ENCODE data around the gene GPHN.
"Not testable (repeated sequence)": the region's sequence is repeated elsewhere in the genome, so short reads cannot be mapped to it uniquely, and the experiment has no call there.

Gene GPHN

DNA sequence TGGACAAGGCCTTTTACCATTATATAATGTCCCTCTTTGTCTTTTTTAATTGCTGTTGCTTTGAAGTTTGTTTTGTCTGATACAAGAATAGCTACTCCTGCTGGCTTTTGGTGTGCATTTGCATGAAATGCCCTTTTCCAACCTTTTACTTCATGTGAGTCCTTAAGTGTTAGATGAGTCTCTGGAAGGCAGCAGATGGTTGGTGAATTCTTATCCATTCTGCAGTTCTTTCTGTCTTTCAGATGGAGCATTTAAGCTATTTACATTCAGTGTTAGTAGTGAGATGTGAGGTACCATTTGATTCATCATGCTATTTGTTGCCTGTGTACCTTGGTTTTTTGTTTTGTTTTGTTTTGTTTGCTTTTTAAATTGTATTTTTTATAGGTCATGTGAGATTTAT, 208.3 kb downstream of the GPHN start:
- Histone ChIP-seq H3K9me3 (ENCODE audit: control insufficient read depth, insufficient read depth, low read length) (no peaks in the 10 kb centered on the region), H3K27ac (ENCODE audit: low read depth, low read length) (no peak overlapping the region), H3K36me3 (ENCODE audit: control insufficient read depth, insufficient read depth, low read length) (no peaks in the 10 kb centered on the region), H3K27me3 (ENCODE audit: control insufficient read depth, insufficient read depth, low read length) (no peaks in the 10 kb centered on the region), H3K4me3 (ENCODE audit: low read depth, low read length) (no peak overlapping the region), H3K4me1 (ENCODE audit: control insufficient read depth, insufficient read depth, low read length) (peaks cover 7% of the 10 kb centered on the region), H3K9ac (ENCODE audit: low read depth, low read length) (no peak overlapping the region)

DNA sequence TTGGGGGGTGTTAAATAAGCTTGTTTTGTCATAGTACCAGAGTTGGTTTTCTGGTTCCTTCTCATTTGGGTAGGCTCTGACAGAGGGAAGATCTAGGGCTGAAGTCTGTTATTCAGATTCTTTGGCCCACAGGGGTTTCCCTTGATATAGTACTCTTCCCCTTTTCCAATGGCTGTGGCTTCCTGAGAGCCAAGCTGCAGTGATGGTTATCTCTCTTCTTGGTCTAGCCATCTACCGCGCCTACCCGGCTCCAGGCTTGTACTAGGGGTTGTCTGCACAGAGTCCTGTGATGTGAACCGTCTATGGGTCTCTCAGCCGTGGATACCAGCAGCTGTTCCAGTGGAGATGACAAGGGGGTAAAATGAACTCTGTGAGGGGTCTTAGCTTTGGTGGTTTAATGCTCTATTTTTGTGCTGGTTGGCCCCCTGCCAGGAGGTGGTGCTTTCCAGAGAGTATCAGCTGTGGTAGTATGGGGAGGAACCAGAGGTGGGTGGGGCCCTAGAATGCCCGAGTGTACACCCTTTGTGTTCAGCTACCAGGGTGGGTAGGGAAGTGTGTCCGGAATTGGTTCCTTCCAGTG, 209.7 kb downstream of the GPHN start:
- no peak overlapping the region for H3K4me3 ChIP-seq (ENCODE audit: low read depth, low read length)

DNA sequence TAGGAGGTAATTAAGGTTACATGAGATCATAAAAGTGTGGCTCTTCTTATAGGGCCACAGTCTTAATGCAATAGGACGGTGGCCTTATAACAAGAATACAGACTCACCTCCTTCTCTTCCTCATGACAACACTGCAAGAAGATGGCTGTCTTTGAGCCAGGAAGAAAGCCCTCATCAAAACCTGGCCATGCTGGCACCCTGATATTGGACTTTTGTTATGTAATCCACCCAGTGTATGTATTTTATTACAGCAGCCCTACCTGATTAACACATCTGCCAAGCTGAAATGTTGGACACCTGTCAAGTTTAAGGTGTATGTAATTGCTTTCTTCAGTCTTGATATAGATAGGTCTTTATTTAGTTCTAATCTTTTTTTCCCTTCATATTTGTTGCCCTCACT, 217.0 kb downstream of the GPHN start:
- peaks cover 27% of the 10 kb centered on the region for H3K9me3 ChIP-seq (ENCODE audit: control insufficient read depth, insufficient read depth, low read length)
- H3K9ac ChIP-seq (ENCODE audit: low read depth, low read length): no peak overlapping the region
- no peak overlapping the region for H3K27ac ChIP-seq (ENCODE audit: low read depth, low read length)
- H3K4me3 ChIP-seq (ENCODE audit: low read depth, low read length): no peak overlapping the region
- H3K4me1 ChIP-seq (ENCODE audit: control insufficient read depth, insufficient read depth, low read length): no peaks in the 10 kb centered on the region
- no peaks in the 10 kb centered on the region for H3K36me3 ChIP-seq (ENCODE audit: control insufficient read depth, insufficient read depth, low read length)
- no peaks in the 10 kb centered on the region for H3K27me3 ChIP-seq (ENCODE audit: control insufficient read depth, insufficient read depth, low read length)

More for the DNA sequence above, 209.7 kb downstream of the GPHN start:
- Histone ChIP-seq H3K36me3 (ENCODE audit: control insufficient read depth, insufficient read depth, low read length) (no peaks in the 10 kb centered on the region), H3K4me1 (ENCODE audit: control insufficient read depth, insufficient read depth, low read length) (peaks cover 7% of the 10 kb centered on the region), H3K27ac (ENCODE audit: low read depth, low read length) (no peak overlapping the region), H3K27me3 (ENCODE audit: control insufficient read depth, insufficient read depth, low read length) (no peaks in the 10 kb centered on the region), H3K9me3 (ENCODE audit: control insufficient read depth, insufficient read depth, low read length) (no peaks in the 10 kb centered on the region), H3K9ac (ENCODE audit: low read depth, low read length) (no peak overlapping the region)

DNA sequence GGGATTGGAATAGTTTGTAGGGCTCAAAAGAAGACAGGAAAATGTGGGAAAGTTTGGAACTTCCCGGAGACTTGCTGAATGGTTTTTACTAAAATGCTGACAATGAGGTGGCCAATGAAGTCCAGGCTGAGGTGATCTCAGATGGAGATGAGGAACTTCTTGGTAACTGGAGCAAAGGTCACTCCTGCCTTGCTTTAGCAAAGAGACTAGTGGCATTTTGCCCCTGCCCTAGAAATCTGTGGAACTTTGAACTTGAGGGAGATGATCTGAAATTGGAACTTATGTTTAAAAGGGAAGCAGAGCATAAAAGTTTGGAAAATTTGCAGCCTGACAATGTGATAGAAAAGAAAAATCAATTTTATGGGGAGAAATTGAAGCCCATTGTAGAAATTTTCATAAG, 223.4 kb downstream of the GPHN start:
- not testable (repeated sequence) for H3K4me1 ChIP-seq (ENCODE audit: control insufficient read depth, insufficient read depth, low read length); H3K27ac ChIP-seq (ENCODE audit: low read depth, low read length); H3K9ac ChIP-seq (ENCODE audit: low read depth, low read length); H3K27me3 ChIP-seq (ENCODE audit: control insufficient read depth, insufficient read depth, low read length); H3K4me3 ChIP-seq (ENCODE audit: low read depth, low read length); H3K36me3 ChIP-seq (ENCODE audit: control insufficient read depth, insufficient read depth, low read length)
- H3K9me3 ChIP-seq (ENCODE audit: control insufficient read depth, insufficient read depth, low read length): peaks cover 35% of the 10 kb centered on the region

DNA sequence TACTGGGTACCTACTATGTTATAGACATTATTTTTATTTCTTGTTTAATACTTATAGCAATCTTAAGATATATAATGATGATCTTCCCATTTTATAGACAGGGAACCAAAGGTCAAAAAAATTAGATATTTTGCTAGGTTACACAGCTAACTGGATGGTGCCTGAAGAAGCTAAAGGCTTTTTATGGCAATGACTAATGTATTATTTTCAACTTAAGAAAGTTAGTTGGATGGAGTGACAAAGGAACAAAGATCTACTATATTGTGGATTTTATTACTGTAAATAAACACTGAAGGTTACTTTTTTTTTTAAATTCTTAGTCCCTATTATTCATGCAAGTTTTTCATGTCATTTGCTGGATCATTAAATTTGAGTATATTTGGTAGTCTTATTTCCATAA, 227.9 kb downstream of the GPHN start:
- Histone ChIP-seq H3K36me3 (ENCODE audit: control insufficient read depth, insufficient read depth, low read length) (no peaks in the 10 kb centered on the region), H3K9me3 (ENCODE audit: control insufficient read depth, insufficient read depth, low read length) (peaks cover 8% of the 10 kb centered on the region), H3K27ac (ENCODE audit: low read depth, low read length) (no peak overlapping the region), H3K9ac (ENCODE audit: low read depth, low read length) (no peak overlapping the region), H3K27me3 (ENCODE audit: control insufficient read depth, insufficient read depth, low read length) (no peaks in the 10 kb centered on the region), H3K4me3 (ENCODE audit: low read depth, low read length) (no peak overlapping the region), H3K4me1 (ENCODE audit: control insufficient read depth, insufficient read depth, low read length) (no peaks in the 10 kb centered on the region)

DNA sequence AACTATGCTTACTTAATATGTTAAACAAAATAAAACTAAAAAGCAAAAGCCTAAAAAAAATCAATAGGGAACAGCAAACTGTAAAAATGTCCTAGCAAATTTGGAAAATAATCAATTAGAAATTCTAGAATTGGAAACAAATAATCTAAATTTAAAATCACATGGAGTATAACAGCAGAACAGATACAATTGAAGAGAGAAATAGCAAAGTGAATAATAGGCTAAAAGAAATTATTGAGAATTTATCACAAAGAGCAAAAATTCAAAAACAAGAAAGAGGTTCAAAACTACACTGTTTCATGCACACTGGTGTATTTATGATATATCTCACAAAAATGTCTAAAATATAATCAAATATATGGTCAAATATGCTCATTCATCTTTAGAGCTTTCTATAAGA, 231.9 kb downstream of the GPHN start:
- H3K9ac ChIP-seq (ENCODE audit: low read depth, low read length): no peak overlapping the region
- H3K27me3 ChIP-seq (ENCODE audit: control insufficient read depth, insufficient read depth, low read length): no peaks in the 10 kb centered on the region
- H3K9me3 ChIP-seq (ENCODE audit: control insufficient read depth, insufficient read depth, low read length): peaks cover 2% of the 10 kb centered on the region; the same call in 1 of the 2 replicates
- no peaks in the 10 kb centered on the region for H3K4me1 ChIP-seq (ENCODE audit: control insufficient read depth, insufficient read depth, low read length)
- no peak overlapping the region for H3K27ac ChIP-seq (ENCODE audit: low read depth, low read length)
- H3K36me3 ChIP-seq (ENCODE audit: control insufficient read depth, insufficient read depth, low read length): no peaks in the 10 kb centered on the region
- no peak overlapping the region for H3K4me3 ChIP-seq (ENCODE audit: low read depth, low read length)

- no peak overlapping the region for H3K27ac ChIP-seq (ENCODE audit: low read depth, low read length)
- H3K4me3 ChIP-seq (ENCODE audit: low read depth, low read length): no peak overlapping the region
- no peak overlapping the region for H3K9ac ChIP-seq (ENCODE audit: low read depth, low read length)
- H3K36me3 ChIP-seq (ENCODE audit: control insufficient read depth, insufficient read depth, low read length): no peaks in the 10 kb centered on the region
- no peaks in the 10 kb centered on the region for H3K27me3 ChIP-seq (ENCODE audit: control insufficient read depth, insufficient read depth, low read length)
- peaks cover under 1% of the 10 kb centered on the region; the same call in 1 of the 2 replicates for H3K9me3 ChIP-seq (ENCODE audit: control insufficient read depth, insufficient read depth, low read length)
- H3K4me1 ChIP-seq (ENCODE audit: control insufficient read depth, insufficient read depth, low read length): no peaks in the 10 kb centered on the region
These were observed 237.1 kb downstream of the GPHN start for GRCh38 chr14:66745078-66745477.

GRCh38 chr14:66746316-66747006, 238.5 kb downstream of the GPHN start:
- H3K4me1 ChIP-seq (ENCODE audit: control insufficient read depth, insufficient read depth, low read length): no peaks in the 10 kb centered on the region
- H3K9me3 ChIP-seq (ENCODE audit: control insufficient read depth, insufficient read depth, low read length): no peaks in the 10 kb centered on the region
- H3K9ac ChIP-seq (ENCODE audit: low read depth, low read length): no peak overlapping the region
- no peaks in the 10 kb centered on the region for H3K27me3 ChIP-seq (ENCODE audit: control insufficient read depth, insufficient read depth, low read length)
- H3K27ac ChIP-seq (ENCODE audit: low read depth, low read length): no peak overlapping the region
- no peaks in the 10 kb centered on the region for H3K36me3 ChIP-seq (ENCODE audit: control insufficient read depth, insufficient read depth, low read length)
- no peak overlapping the region for H3K4me3 ChIP-seq (ENCODE audit: low read depth, low read length)

- Histone ChIP-seq H3K27ac (ENCODE audit: low read depth, low read length) (no peak overlapping the region), H3K27me3 (ENCODE audit: control insufficient read depth, insufficient read depth, low read length) (no peaks in the 10 kb centered on the region), H3K9ac (ENCODE audit: low read depth, low read length) (no peak overlapping the region), H3K4me3 (ENCODE audit: low read depth, low read length) (no peak overlapping the region), H3K36me3 (ENCODE audit: control insufficient read depth, insufficient read depth, low read length) (no peaks in the 10 kb centered on the region), H3K9me3 (ENCODE audit: control insufficient read depth, insufficient read depth, low read length) (no peaks in the 10 kb centered on the region), H3K4me1 (ENCODE audit: control insufficient read depth, insufficient read depth, low read length) (no peaks in the 10 kb centered on the region)
These were observed 244.2 kb downstream of the GPHN start for GRCh38 chr14:66752109-66752508.

DNA sequence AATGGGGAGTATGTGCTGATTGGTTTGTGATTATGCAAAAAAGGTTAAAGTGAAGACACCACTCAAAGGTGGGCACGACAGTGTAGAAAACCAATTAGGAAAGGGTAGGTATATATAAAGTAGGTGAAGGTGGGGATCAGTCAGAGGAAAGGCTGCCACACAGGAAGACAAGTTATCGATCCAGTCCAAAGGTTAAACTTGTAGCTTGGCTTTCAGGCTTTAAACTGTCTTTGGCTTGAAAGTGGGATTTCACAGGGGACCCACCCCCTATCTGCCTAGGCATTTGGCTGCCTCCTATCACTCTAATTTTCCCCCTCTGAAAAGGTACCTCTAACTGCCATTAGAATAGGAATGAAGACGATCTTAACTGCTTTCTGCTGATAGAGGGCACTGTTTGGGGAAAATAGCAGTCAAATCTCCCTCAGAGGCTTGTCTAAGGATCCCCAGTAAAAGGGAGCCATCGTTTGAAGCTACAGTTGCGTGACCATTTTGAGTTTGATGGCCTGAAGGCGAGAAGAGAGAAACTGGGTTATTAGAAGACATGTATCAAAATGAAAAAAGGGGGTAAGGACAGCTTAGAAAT, 250.2 kb downstream of the GPHN start:
- H3K9me3 ChIP-seq (ENCODE audit: control insufficient read depth, insufficient read depth, low read length): no peaks in the 10 kb centered on the region
- H3K9ac ChIP-seq (ENCODE audit: low read depth, low read length): no peak overlapping the region
- no peak overlapping the region for H3K27ac ChIP-seq (ENCODE audit: low read depth, low read length)
- peaks cover 5% of the 10 kb centered on the region; the same call in 1 of the 2 replicates for H3K4me1 ChIP-seq (ENCODE audit: control insufficient read depth, insufficient read depth, low read length)
- H3K27me3 ChIP-seq (ENCODE audit: control insufficient read depth, insufficient read depth, low read length): no peaks in the 10 kb centered on the region
- no peaks in the 10 kb centered on the region for H3K36me3 ChIP-seq (ENCODE audit: control insufficient read depth, insufficient read depth, low read length)
- H3K4me3 ChIP-seq (ENCODE audit: low read depth, low read length): no peak overlapping the region

- no peak overlapping the region for H3K4me3 ChIP-seq (ENCODE audit: low read depth, low read length)
- no peak overlapping the region for H3K27ac ChIP-seq (ENCODE audit: low read depth, low read length)
- no peak overlapping the region for H3K9ac ChIP-seq (ENCODE audit: low read depth, low read length)
- H3K27me3 ChIP-seq (ENCODE audit: control insufficient read depth, insufficient read depth, low read length): no peaks in the 10 kb centered on the region
- no peaks in the 10 kb centered on the region for H3K4me1 ChIP-seq (ENCODE audit: control insufficient read depth, insufficient read depth, low read length)
- H3K36me3 ChIP-seq (ENCODE audit: control insufficient read depth, insufficient read depth, low read length): no peaks in the 10 kb centered on the region
- no peaks in the 10 kb centered on the region for H3K9me3 ChIP-seq (ENCODE audit: control insufficient read depth, insufficient read depth, low read length)
These were observed 264.2 kb downstream of the GPHN start for GRCh38 chr14:66772146-66772545.

Data from HUES48 (cell line).